ENCODE data around the gene AKNAD1. TPM values are rescaled to one million over a fixed set of nuclear protein-coding genes. Genes with fewer than 3 reads are reported as not detected.
"Not testable (repeated sequence)": the region's sequence is repeated elsewhere in the genome, so short reads cannot be mapped to it uniquely, and the experiment has no call there.

The AKNAD1 gene
- 2.6 TPM for total RNA-seq

- no peak for DNase-seq
Measured at GRCh38 chr1:108856994-108857393, at the start of gene AKNAD1. Gene AKNAD1 (minus strand): TSS chr1:108857094. CDS start chr1:108852664, 4,430 bp downstream.

- DNase-seq = no peak
Measured at GRCh38 chr1:108901106-108901505, 44.2 kb upstream of the AKNAD1 start.

- DNase-seq = peak; percentile 80
Measured at GRCh38 chr1:108897865-108898720, 41.2 kb upstream of the AKNAD1 start.

- peak; percentile 44 for DNase-seq
Measured at GRCh38 chr1:108896146-108897145, 39.6 kb upstream of the AKNAD1 start.

GRCh38 chr1:108893141-108893530, 36.2 kb upstream of the AKNAD1 start:
- DNase-seq = no peak

GRCh38 chr1:108892356-108893140, 35.7 kb upstream of the AKNAD1 start:
- no peak for DNase-seq

- no peak for DNase-seq
Measured at GRCh38 chr1:108889706-108890384, 33.0 kb upstream of the AKNAD1 start.

- not testable (repeated sequence) for DNase-seq
Measured at GRCh38 chr1:108889006-108889645, 32.2 kb upstream of the AKNAD1 start.

- no peak for DNase-seq
Measured at GRCh38 chr1:108886292-108886691, 29.4 kb upstream of the AKNAD1 start.

GRCh38 chr1:108884968-108885367, 28.1 kb upstream of the AKNAD1 start:
- DNase-seq = peak; percentile 22

GRCh38 chr1:108882837-108883236, 25.9 kb upstream of the AKNAD1 start:
- DNase-seq = no peak

- DNase-seq = no peak
Measured at GRCh38 chr1:108881369-108881768, 24.5 kb upstream of the AKNAD1 start.

- DNase-seq = no peak
Measured at GRCh38 chr1:108880850-108881249, 24.0 kb upstream of the AKNAD1 start.

- peak; percentile 29 for DNase-seq
Measured at GRCh38 chr1:108878678-108879077, 21.8 kb upstream of the AKNAD1 start.

GRCh38 chr1:108878160-108878469, 21.2 kb upstream of the AKNAD1 start:
- no peak for DNase-seq

- DNase-seq = peak; percentile 57
Measured at GRCh38 chr1:108877348-108878159, 20.7 kb upstream of the AKNAD1 start.

GRCh38 chr1:108871050-108871724, 14.3 kb upstream of the AKNAD1 start:
- DNase-seq = no peak

GRCh38 chr1:108865316-108865910, 8.5 kb upstream of the AKNAD1 start:
- no peak for DNase-seq

- DNase-seq = no peak
Measured at GRCh38 chr1:108863984-108864383, 7.1 kb upstream of the AKNAD1 start.

Measured in tongue (tissue), 2 donors.